GM10266 (cell line): ENCODE data around the gene ASCC1.

Experiments
- DNase-seq: peaks from one replicate; pipeline ENCODE4 v3.0.0; 2012; ENCODE audit errors: extremely low spot score
- CTCF ChIP-seq: IDR thresholded peaks from 2 replicates; pipeline ENCODE4 v1.5.1; 2012; ENCODE audit warnings: mild to moderate bottlenecking, low read depth; ENCODE audit not compliant: control insufficient read depth, insufficient read depth; ENCODE audit errors: missing control alignments

The ASCC1 gene

GRCh38 chr10:72098301-72098835, 117.7 kb downstream of the ASCC1 start:
- DNase-seq = no peak
- TF ChIP-seq CTCF = no peak

- DNase-seq = no peak
- no peak for TF ChIP-seq CTCF
Observed at GRCh38 chr10:72097448-72098300, 118.4 kb downstream of the ASCC1 start.

GRCh38 chr10:72096115-72097000, 119.7 kb downstream of the ASCC1 start:
- no peak for TF ChIP-seq CTCF
- no peak for DNase-seq

GRCh38 chr10:72095195-72095594, 120.9 kb downstream of the ASCC1 start:
- no peak for TF ChIP-seq CTCF
- DNase-seq = no peak

- TF ChIP-seq CTCF = no peak
- no peak for DNase-seq
Observed at GRCh38 chr10:72094574-72094973, 121.5 kb downstream of the ASCC1 start.

- no peak for DNase-seq
- TF ChIP-seq CTCF = no peak
Observed at GRCh38 chr10:72093450-72093849, 122.6 kb downstream of the ASCC1 start.

GRCh38 chr10:72092987-72093386, 123.1 kb downstream of the ASCC1 start:
- no peak for DNase-seq
- no peak for TF ChIP-seq CTCF
